ENCODE data around the gene ZIC5. TPM values are rescaled to one million over a fixed set of nuclear protein-coding genes. Genes with fewer than 3 reads are reported as not detected.

ZIC5 gene
- total and polyA plus RNA-seq, 2 of the 13 experiments (the other 11 are each of a cell fraction or from before 2014, with no cell fraction given) = 0.02 to 0.07 TPM

DNA sequence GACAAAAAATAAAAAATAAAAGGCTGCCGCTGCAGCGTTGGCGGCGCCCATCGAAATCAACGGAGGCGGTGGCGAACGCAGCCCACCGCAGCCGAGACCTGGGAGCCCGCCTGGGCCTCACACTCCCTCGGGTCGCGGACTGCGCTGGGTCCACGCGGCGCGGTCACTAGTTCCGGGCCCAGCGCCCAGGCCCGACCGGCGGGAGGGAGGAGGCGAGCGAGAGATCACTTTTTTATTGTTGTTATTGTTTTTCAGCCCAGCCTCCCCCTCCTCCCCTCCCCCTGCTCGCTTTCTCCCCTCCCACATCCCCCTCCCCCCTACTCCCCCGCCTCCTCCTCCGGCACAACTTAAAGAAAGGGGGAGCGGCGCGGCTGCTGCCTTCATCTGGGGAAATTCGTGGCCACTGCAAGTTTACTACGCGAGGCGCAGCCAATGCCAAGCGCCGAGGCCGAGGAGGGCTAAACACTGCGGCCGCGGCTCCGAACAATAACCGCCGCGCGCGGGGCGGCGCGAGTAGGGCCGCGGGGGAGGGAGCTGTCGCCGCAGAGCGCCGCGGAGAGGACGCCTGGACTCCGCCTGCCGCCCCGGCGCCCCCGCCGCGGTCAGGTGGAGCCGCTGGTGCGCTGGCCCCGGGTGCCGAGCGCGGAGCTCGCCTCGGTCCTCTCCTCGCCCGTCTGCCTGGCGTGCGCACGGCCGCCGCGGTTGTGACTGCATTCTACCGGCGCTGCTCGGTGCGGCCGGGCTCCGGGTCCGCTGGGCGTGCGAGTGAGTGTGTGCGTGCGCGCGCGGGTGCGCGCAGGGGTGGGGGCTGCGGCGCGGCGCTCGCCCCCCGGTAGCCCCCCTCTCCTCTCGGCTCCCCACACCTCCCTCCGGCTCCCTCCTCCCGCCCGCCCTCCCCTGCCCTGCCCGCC lies 9.5 kb upstream of the ZIC5 start (continued):
- TF ChIP-seq EED (CRISPR knock-in tag; IDR thresholded peaks at IDR 0.05) (no peak), SP4 (CRISPR knock-in tag; IDR thresholded peaks at IDR 0.05) (no peak), ZBTB46 (CRISPR knock-in tag; IDR thresholded peaks at IDR 0.05; ENCODE audit: borderline replicate concordance) (no peak), ISL2 (CRISPR knock-in tag; IDR thresholded peaks at IDR 0.05) (no peak), SRY (CRISPR knock-in tag; IDR thresholded peaks at IDR 0.05) (no peak), POLR2A (IDR thresholded peaks at IDR 0.05; ENCODE audit: insufficient read depth in 1 of 2, low read depth in 2 of 2, low read length in 2 of 2) (no peak), THRA (CRISPR knock-in tag; IDR thresholded peaks at IDR 0.05; ENCODE audit: borderline replicate concordance) (no peak), ZBTB7A (CRISPR knock-in tag; IDR thresholded peaks at IDR 0.05) (no peak), MXD4 (CRISPR knock-in tag; IDR thresholded peaks at IDR 0.05) (no peak), HOXA7 (CRISPR knock-in tag; IDR thresholded peaks at IDR 0.05) (no peak), NFIB (CRISPR knock-in tag; IDR thresholded peaks at IDR 0.05; ENCODE audit: borderline replicate concordance) (no peak), TBX2 (CRISPR knock-in tag; IDR thresholded peaks at IDR 0.05; ENCODE audit: borderline replicate concordance) (no peak), GTF2F1 (IDR thresholded peaks at IDR 0.05; ENCODE audit: low read length) (no peak), CHD2 (IDR thresholded peaks at IDR 0.05; ENCODE audit: low read depth, low read length) (no peak), FOXA1 (IDR thresholded peaks at IDR 0.05) (no peak), FOXA1 (CRISPR knock-in tag; IDR thresholded peaks at IDR 0.05) (no peak), MTERF4 (CRISPR knock-in tag; IDR thresholded peaks at IDR 0.05) (peak; percentile 37; the same call in 1 of the 2 replicates), ZMAT5 (CRISPR knock-in tag; IDR thresholded peaks at IDR 0.05; ENCODE audit: borderline replicate concordance, low read depth) (no peak), YEATS2 (CRISPR knock-in tag; IDR thresholded peaks at IDR 0.05; ENCODE audit: borderline replicate concordance) (no peak), ZNF414 (CRISPR knock-in tag; IDR thresholded peaks at IDR 0.05) (no peak), TRAFD1 (CRISPR knock-in tag; IDR thresholded peaks at IDR 0.05; ENCODE audit: borderline replicate concordance) (no peak), SCMH1 (CRISPR knock-in tag; IDR thresholded peaks at IDR 0.05; ENCODE audit: borderline replicate concordance) (no peak), IRX3 (CRISPR knock-in tag; IDR thresholded peaks at IDR 0.05; ENCODE audit: borderline replicate concordance, low read depth) (no peak), NAIF1 (CRISPR knock-in tag; IDR thresholded peaks at IDR 0.05; ENCODE audit: borderline replicate concordance) (no peak)
